ENCODE measurements around the gene ZNF420. TPM values are rescaled to one million over a fixed set of nuclear protein-coding genes. Genes with fewer than 3 reads are reported as not detected.

Gene ZNF420
- total RNA-seq: 10 to 100 TPM in 2 of 5 donors, 1 to 10 TPM in 2, not detected in 1; 1.6 to 15.6 (median 8.6) TPM
- 1 to 10 TPM; 2.1 to 6.6 (median 3.1) TPM for polyA plus RNA-seq
- long read RNA-seq, donor 1, partial matches to known transcripts: 0 of 1 reads
- long read RNA-seq, donor 1, other reads (novel, unspliced or antisense): 0 of 1 reads
- long read RNA-seq, donor 2, partial matches to known transcripts: 0 of 1 reads
- long read RNA-seq, donor 2, other reads (novel, unspliced or antisense): 0 of 1 reads
- long read RNA-seq, donor 3, partial matches to known transcripts: 0 of 3 reads
- long read RNA-seq, donor 3, other reads (novel, unspliced or antisense): 0 of 3 reads
- long read RNA-seq, donor 4: 0 reads
- long read RNA-seq, donor 5, partial matches to known transcripts: 0 of 1 reads
- long read RNA-seq, donor 5, other reads (novel, unspliced or antisense): 0 of 1 reads
- long read RNA-seq, donor 6, partial matches to known transcripts: 0 of 3 reads
- long read RNA-seq, donor 6, other reads (novel, unspliced or antisense): 0 of 3 reads
- long read RNA-seq, donor 7, partial matches to known transcripts: 0 of 4 reads
- long read RNA-seq, donor 7, other reads (novel, unspliced or antisense): 0 of 4 reads
- long read RNA-seq, donor 8, transcript ZNF420-202 (5 exons, 3,535 nt): major isoform, 6 of 6 reads
- long read RNA-seq, donor 8, partial matches to known transcripts: 0 of 6 reads
- long read RNA-seq, donor 8, other reads (novel, unspliced or antisense): 0 of 6 reads
- long read RNA-seq, donor 9, partial matches to known transcripts: 23 of 24 reads
- long read RNA-seq, donor 9, other reads (novel, unspliced or antisense): 0 of 24 reads
- long read RNA-seq, donor 10, partial matches to known transcripts: 0 of 3 reads
- long read RNA-seq, donor 10, other reads (novel, unspliced or antisense): 0 of 3 reads

DNA sequence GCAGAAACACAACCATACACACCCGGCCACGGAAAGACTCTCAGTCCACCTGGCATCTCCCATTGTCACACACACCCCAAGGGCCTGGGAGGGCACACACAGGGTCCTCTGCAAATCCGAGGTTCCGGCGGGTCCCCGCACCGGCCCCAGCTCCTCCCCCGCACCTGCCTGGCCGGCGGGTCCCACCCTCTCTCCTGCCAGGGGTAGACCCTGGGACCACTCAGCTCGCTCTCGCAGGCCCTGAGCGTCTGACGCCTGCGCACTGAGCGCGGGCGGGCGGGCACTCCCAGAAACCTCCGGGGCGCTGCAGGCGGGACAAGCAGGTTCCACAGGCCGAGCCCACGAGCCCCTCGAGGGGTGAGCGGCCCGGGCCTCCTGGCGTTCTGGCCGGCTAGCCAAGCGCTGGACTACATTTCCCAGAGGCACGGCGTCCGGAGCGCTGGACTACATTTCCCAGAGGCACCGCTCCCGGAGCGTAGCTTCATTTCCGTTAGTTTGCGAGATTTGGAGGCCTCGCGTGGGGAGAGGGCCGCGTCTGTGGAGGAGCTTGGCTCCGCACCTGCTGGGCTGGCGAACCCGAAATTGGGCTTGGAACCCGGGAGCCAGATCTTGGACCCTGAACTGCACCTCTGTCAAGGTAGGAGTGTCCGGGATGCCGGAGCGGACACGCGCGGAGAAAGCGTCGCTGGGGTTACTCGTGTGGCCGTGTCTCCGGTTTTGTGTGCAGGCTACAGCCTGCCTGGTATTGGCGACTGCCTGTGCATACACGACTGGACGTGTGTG is at the start of gene ZNF420:
ZNF420 (plus strand) TSS at position 500 of the 783 bp plus-strand sequence. CDS start 10,686 bp downstream, outside the sequence.
- TF ChIP-seq EP300 (IDR thresholded peaks at IDR 0.05) (no peak), CTCF (IDR thresholded peaks at IDR 0.05) (no peak), POLR2AphosphoS5 (IDR thresholded peaks at IDR 0.05) (peak; percentile 48 to 88 (median 80)), POLR2A (IDR thresholded peaks at IDR 0.05) (no peak)
- 0 to 2% (median 1%) methylated on average over 17 to 61 of the region's 61 CpGs for WGBS, 5 donors
- intact Hi-C loops (cut with DNase I; ENCODE audit: low total_unique reads): no loop called here

DNA sequence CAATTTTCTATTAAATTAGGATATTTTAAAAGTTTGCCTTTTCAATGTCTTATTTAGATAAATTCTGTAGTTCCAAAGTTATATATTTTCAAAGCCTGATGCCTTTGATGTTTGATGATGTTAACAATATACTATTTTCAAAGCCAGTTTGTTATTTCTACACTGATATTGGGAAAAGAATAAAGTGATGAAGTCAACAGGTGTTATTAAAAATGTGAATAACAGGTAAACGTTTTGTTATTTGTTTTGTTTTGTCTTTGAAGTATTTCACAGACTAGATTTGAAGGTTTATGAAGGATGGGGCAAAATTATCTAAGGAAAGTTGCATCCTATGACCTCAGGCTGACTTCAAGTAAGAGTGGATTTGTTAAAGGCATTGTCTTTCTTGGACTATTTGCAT is 33.1 kb upstream of the ZNF420 start:
- no peak overlapping the region for H3K4me3 ChIP-seq
- H3K27me3 ChIP-seq: no peaks in the 10 kb centered on the region
- peaks cover 0 to 3% (median 0%) of the 10 kb centered on the region in 4 donors for H3K36me3 ChIP-seq
- DNase-seq: no peak
- H3K27ac ChIP-seq: no peak overlapping the region
- TF ChIP-seq EP300 (IDR thresholded peaks at IDR 0.05): no peak
- no peak for TF ChIP-seq CTCF (IDR thresholded peaks at IDR 0.05)
- no peak for TF ChIP-seq POLR2AphosphoS5 (IDR thresholded peaks at IDR 0.05)
- no peak for TF ChIP-seq POLR2A (IDR thresholded peaks at IDR 0.05)
- intact Hi-C loops (cut with DNase I; ENCODE audit: low total_unique reads): no loop called here
- no peaks in the 10 kb centered on the region for H3K4me1 ChIP-seq
- 25 to 40% (median 37%) methylated on average over 1 of the region's 1 CpG for WGBS, 5 donors
- H3K9me3 ChIP-seq: peaks cover 0 to 91% (median 56%) of the 10 kb centered on the region in 4 donors

More for the DNA sequence above, at the start of gene ZNF420:
- Histone ChIP-seq H3K4me3 (peak within 1 kb of the TSS; percentile 69 to 91 (median 79)), H3K36me3 (peaks cover 0 to 18% (median 14%) of the 10 kb centered on the region in 4 donors), H3K9me3 (peaks cover 0 to 26% (median 18%) of the 10 kb centered on the region in 4 donors), H3K27ac (peak within 1 kb of the TSS; percentile 72 to 87 (median 84)), H3K4me1 (peaks cover 8 to 24% (median 21%) of the 10 kb centered on the region in 4 donors), H3K27me3 (no peaks in the 10 kb centered on the region)
- peak; percentile 94 to 99 for DNase-seq

GRCh38 chr19:37055330-37055729 is 22.9 kb upstream of the ZNF420 start:
- H3K4me1 ChIP-seq: no peaks in the 10 kb centered on the region
- no peaks in the 10 kb centered on the region for H3K27me3 ChIP-seq
- H3K27ac ChIP-seq: no peak overlapping the region
- 91 to 97% (median 96%) methylated on average over 22 of the region's 22 CpGs for WGBS, 5 donors
- no peak overlapping the region for H3K4me3 ChIP-seq
- peaks cover 0 to 13% (median 0%) of the 10 kb centered on the region in 4 donors for H3K36me3 ChIP-seq
- H3K9me3 ChIP-seq: peaks cover 10 to 93% (median 69%) of the 10 kb centered on the region in 4 donors
- TF ChIP-seq EP300 (IDR thresholded peaks at IDR 0.05) (no peak), CTCF (IDR thresholded peaks at IDR 0.05) (no peak), POLR2AphosphoS5 (IDR thresholded peaks at IDR 0.05) (no peak), POLR2A (IDR thresholded peaks at IDR 0.05) (no peak)
- intact Hi-C loops (cut with DNase I; ENCODE audit: low total_unique reads): no loop called here
- no peak for DNase-seq
